H1 (cell line): Measurements from ENCODE around the gene TRIM22. TPM values are rescaled to one million over a fixed set of nuclear protein-coding genes. Genes with fewer than 3 reads are reported as not detected.

Experiments
- CTCF ChIA-PET: fragments of 300-600 bp; sonication (Branson Sonifier 250); formaldehyde crosslinking; loops from one replicate; lab custom pipeline; 2021; ENCODE audit not compliant: partially characterized antibody; lab: Charles Lee
- POLR2A ChIA-PET: fragments of 300-600 bp; sonication (Branson Sonifier 250); formaldehyde crosslinking; loops from one replicate; lab custom pipeline; 2021; ENCODE audit warnings: inconsistent platforms; ENCODE audit not compliant: partially characterized antibody; lab: Charles Lee
- DNase-seq, 2 experiments: peaks; one replicate each; pipeline versions ENCODE4 v3.0.0 to v3.0.0-alpha.2; 2010 to 2022; ENCODE audit warnings: low spot score in 2 of 2, low read depth in 1 of 2, mixed read lengths in 1 of 2
- FAIRE-seq: peaks from 2 replicates; lab custom pipeline; 2011; peaks lifted over from hg19 to GRCh38; lab: Jason Lieb, UNC
- H2AFZ ChIP-seq: 2 replicates; pipeline ENCODE4 v1.8.1; 2012; ENCODE audit warnings: low read length, inconsistent platforms
- H2AK5ac ChIP-seq: 2 replicates; pipeline ENCODE4 v1.6.1; 2013; ENCODE audit warnings: low read depth, low read length
- H2BK120ac ChIP-seq: replicated peaks from 2 replicates; pipeline ENCODE3; 2013; ENCODE audit warnings: low read depth, low read length, inconsistent platforms
- H2BK12ac ChIP-seq: 2 replicates; pipeline ENCODE4 v1.6.1; 2013; ENCODE audit warnings: low read depth, low read length
- H2BK15ac ChIP-seq: 2 replicates; pipeline ENCODE4 v1.6.1; 2013; ENCODE audit warnings: low read length
- H2BK20ac ChIP-seq: 2 replicates; pipeline ENCODE4 v1.6.1; 2013; ENCODE audit warnings: low read length
- H2BK5ac ChIP-seq: 2 replicates; pipeline ENCODE4 v1.6.1; 2013; ENCODE audit warnings: low read depth, low read length
- H3K14ac ChIP-seq: 2 replicates; pipeline ENCODE4 v1.6.1; 2013; ENCODE audit warnings: inconsistent platforms; ENCODE audit not compliant: insufficient read length
- H3K18ac ChIP-seq: 2 replicates; pipeline ENCODE4 v1.6.1; 2013; ENCODE audit warnings: low read length; ENCODE audit errors: extremely low read depth
- H3K23ac ChIP-seq: 2 replicates; pipeline ENCODE4 v1.6.1; 2013; ENCODE audit warnings: inconsistent platforms; ENCODE audit not compliant: insufficient read length
- H3K23me2 ChIP-seq: 2 replicates; pipeline ENCODE4 v1.6.1; 2013; ENCODE audit warnings: low read depth, low read length
- H3K27ac ChIP-seq: 2 replicates; pipeline ENCODE4 v1.6.1; 2011; ENCODE audit warnings: low read depth, low read length, inconsistent platforms
- H3K27me3 ChIP-seq, 4 experiments: replicated peaks in 1 of 4; 1 replicate in 1 of 4; 2 replicates in 3 of 4; pipeline versions ENCODE4 v1.6.1 to v1.8.1; 2011 to 2013; ENCODE audit warnings: low read length in 3 of 4, mild to moderate bottlenecking in 3 of 4, inconsistent platforms in 2 of 4, mixed read lengths in 2 of 4, moderate library complexity in 1 of 4; ENCODE audit not compliant: control insufficient read depth in 3 of 4, insufficient read depth in 3 of 4; ENCODE audit errors: extremely low read depth in 1 of 4
- H3K36me3 ChIP-seq, 4 experiments: 2 replicates each; pipeline versions ENCODE4 v1.6.1 to v1.8.1; 2011 to 2013; ENCODE audit warnings: mild to moderate bottlenecking in 4 of 4, low read length in 3 of 4, moderate library complexity in 2 of 4, control low read depth in 1 of 4, inconsistent platforms in 1 of 4; ENCODE audit not compliant: insufficient read depth in 4 of 4, control insufficient read depth in 2 of 4
- H3K4ac ChIP-seq: replicated peaks from 2 replicates; pipeline ENCODE3; 2013; ENCODE audit warnings: low read length, low read depth, mixed read lengths, inconsistent platforms; ENCODE audit not compliant: insufficient read length
- H3K4me1 ChIP-seq, 4 experiments: replicated peaks in 1 of 4; 1 replicate in 1 of 4; 2 replicates in 3 of 4; pipeline versions ENCODE4 v1.6.1 to v1.8.1; 2011 to 2013; ENCODE audit warnings: low read length in 3 of 4, inconsistent platforms in 2 of 4, mixed read lengths in 1 of 4; ENCODE audit not compliant: insufficient read depth in 4 of 4, control insufficient read depth in 3 of 4
- H3K4me2 ChIP-seq, 2 experiments: 2 replicates each; pipeline versions ENCODE4 v1.6.1 to v1.8.1; 2011 to 2013; ENCODE audit warnings: low read depth in 2 of 2, low read length in 2 of 2, control low read depth in 1 of 2, inconsistent platforms in 1 of 2, mild to moderate bottlenecking in 1 of 2; ENCODE audit not compliant: insufficient read depth in 1 of 2
- H3K4me3 ChIP-seq, 4 experiments: fragments of 200-600, 300-600 bp in 1 of 4; sonication (generic), shearing (Covaris generic), sonication (Bioruptor Twin) in 1 of 4; 2 replicates each; pipeline versions ENCODE4 v1.5.1 to v1.8.1; 2011 to 2016; ENCODE audit warnings: low read length in 4 of 4, low read depth in 3 of 4, control low read depth in 2 of 4, inconsistent platforms in 2 of 4, mild to moderate bottlenecking in 2 of 4, mixed read lengths in 1 of 4, moderate library complexity in 1 of 4; ENCODE audit not compliant: insufficient read depth in 2 of 4; ENCODE audit errors: extremely low read depth in 1 of 4
- H3K56ac ChIP-seq: replicated peaks from 2 replicates; pipeline ENCODE3; 2013; ENCODE audit warnings: low read depth, mild to moderate bottlenecking, mixed read lengths, low read length, inconsistent platforms; ENCODE audit not compliant: insufficient read length
- H3K79me1 ChIP-seq: 2 replicates; pipeline ENCODE4 v1.6.1; 2013; ENCODE audit warnings: low read depth, low read length, control low read depth
- H3K79me2 ChIP-seq, 2 experiments: 2 replicates each; pipeline versions ENCODE4 v1.6.1 to v1.8.1; 2012 to 2013; ENCODE audit warnings: low read length in 2 of 2, mild to moderate bottlenecking in 2 of 2, inconsistent platforms in 1 of 2; ENCODE audit not compliant: insufficient read depth in 2 of 2, control insufficient read depth in 1 of 2
- H3K9ac ChIP-seq, 4 experiments: replicated peaks in 1 of 4; 1 replicate in 1 of 4; 2 replicates in 3 of 4; pipeline versions ENCODE4 v1.6.1 to v1.8.1; 2011 to 2013; ENCODE audit warnings: low read depth in 3 of 4, low read length in 3 of 4, control low read depth in 2 of 4, mild to moderate bottlenecking in 2 of 4, moderate library complexity in 2 of 4, inconsistent platforms in 1 of 4; ENCODE audit errors: extremely low read depth in 1 of 4
- H3K9me3 ChIP-seq, 2 experiments: 2 replicates each; pipeline versions ENCODE4 v1.6.1 to v1.8.1; 2012 to 2013; ENCODE audit warnings: mild to moderate bottlenecking in 2 of 2, moderate library complexity in 2 of 2, control low read depth in 1 of 2, inconsistent platforms in 1 of 2, low read depth in 1 of 2, low read length in 1 of 2, mixed read lengths in 1 of 2; ENCODE audit not compliant: insufficient read depth in 2 of 2
- H4K20me1 ChIP-seq, 2 experiments: replicated peaks in 1 of 2; 2 replicates each; pipeline versions ENCODE3 to v1.8.1; 2011 to 2013; ENCODE audit warnings: inconsistent platforms in 2 of 2, low read length in 2 of 2, mild to moderate bottlenecking in 1 of 2; ENCODE audit not compliant: insufficient read depth in 2 of 2, control insufficient read depth in 1 of 2
- H4K5ac ChIP-seq: 2 replicates; pipeline ENCODE4 v1.6.1; 2013; ENCODE audit warnings: low read length, low read depth, mixed read lengths, inconsistent platforms; ENCODE audit not compliant: insufficient read length
- H4K8ac ChIP-seq: 2 replicates; pipeline ENCODE4 v1.8.0; 2013; ENCODE audit warnings: mild to moderate bottlenecking, moderate library complexity, low read length, inconsistent platforms; ENCODE audit not compliant: insufficient read depth; ENCODE audit errors: extremely low read depth
- H4K91ac ChIP-seq: replicated peaks from 2 replicates; pipeline ENCODE3; 2013; ENCODE audit warnings: low read length, mixed read lengths, inconsistent platforms; ENCODE audit not compliant: insufficient read length
- BRCA1 ChIP-seq: IDR thresholded peaks from 2 replicates; pipeline ENCODE4 v1.6.1; 2012; ENCODE audit warnings: low read depth, low read length, improper control_type of control experiment
- GABPA ChIP-seq: IDR thresholded peaks from 2 replicates; pipeline ENCODE4 v1.6.1; 2011; ENCODE audit warnings: mild to moderate bottlenecking, low read length, moderate library complexity, borderline replicate concordance; ENCODE audit not compliant: insufficient read depth
- GTF2F1 ChIP-seq: IDR thresholded peaks from 2 replicates; pipeline ENCODE4 v1.6.1; 2012; ENCODE audit warnings: low read depth, low read length, improper control_type of control experiment, borderline replicate concordance
- HDAC2 ChIP-seq, 2 experiments: fragments of 300-600 bp in 1 of 2; sonication (generic) in 1 of 2; IDR thresholded peaks; 2 replicates each; pipeline ENCODE4 v1.6.1; 2011 to 2012; ENCODE audit warnings: low read depth in 2 of 2, low read length in 2 of 2, mild to moderate bottlenecking in 2 of 2, moderate library complexity in 2 of 2, borderline replicate concordance in 1 of 2, inconsistent platforms in 1 of 2
- WGBS, 2 experiments: shearing (Covaris generic) in 1 of 2; methylation state at CpG; one replicate each; pipeline versions ENCODE4 v1.1.6 to v1.1.7; 2013 to 2015; ENCODE audit warnings: low lambda C conversion rate in 2 of 2, mixed read lengths in 2 of 2, inconsistent platforms in 1 of 2, low coverage in 1 of 2, missing lambda C conversion rate in 1 of 2; ENCODE audit not compliant: insufficient replicate concordance in 2 of 2, insufficient coverage in 1 of 2, insufficient read length in 1 of 2; ENCODE audit errors: extremely low coverage in 1 of 2, missing lambda C conversion rate in 1 of 2; 5-methylcytosine and 5-hydroxymethylcytosine counted together
- polyA plus RNA-seq, 7 experiments: library from polyadenylated mRNA; depleted of rRNA in 3 of 7; stranded (reverse) in 5 of 7; unstranded in 2 of 7; fragments of >200 nt in 5 of 7; fragments of 200-250 nt in 2 of 7; gene quantifications; 1 replicate in 5 of 7; 2 replicates in 1 of 7; 4 replicates in 1 of 7; pipeline versions ENCODE4 v1.2.1 to v1.2.3, GENCODE V29; 2011 to 2013; ENCODE audit warnings: missing spikeins in 2 of 7, mixed read lengths in 2 of 7
- total RNA-seq: library from RNA; stranded (reverse); fragmentation: NEBNext Ultra II Directional; extraction: Animal tissue kit (Norgen Biotek cat#: 25700); gene quantifications from 2 replicates; pipeline ENCODE4 v1.2.1, GENCODE V29; 2021

TRIM22 gene
- total and polyA plus RNA-seq, 2 of the 8 experiments (the other 6 are each of a cell fraction or from before 2014, with no cell fraction given) = 56.0 to 82.7 TPM

DNA sequence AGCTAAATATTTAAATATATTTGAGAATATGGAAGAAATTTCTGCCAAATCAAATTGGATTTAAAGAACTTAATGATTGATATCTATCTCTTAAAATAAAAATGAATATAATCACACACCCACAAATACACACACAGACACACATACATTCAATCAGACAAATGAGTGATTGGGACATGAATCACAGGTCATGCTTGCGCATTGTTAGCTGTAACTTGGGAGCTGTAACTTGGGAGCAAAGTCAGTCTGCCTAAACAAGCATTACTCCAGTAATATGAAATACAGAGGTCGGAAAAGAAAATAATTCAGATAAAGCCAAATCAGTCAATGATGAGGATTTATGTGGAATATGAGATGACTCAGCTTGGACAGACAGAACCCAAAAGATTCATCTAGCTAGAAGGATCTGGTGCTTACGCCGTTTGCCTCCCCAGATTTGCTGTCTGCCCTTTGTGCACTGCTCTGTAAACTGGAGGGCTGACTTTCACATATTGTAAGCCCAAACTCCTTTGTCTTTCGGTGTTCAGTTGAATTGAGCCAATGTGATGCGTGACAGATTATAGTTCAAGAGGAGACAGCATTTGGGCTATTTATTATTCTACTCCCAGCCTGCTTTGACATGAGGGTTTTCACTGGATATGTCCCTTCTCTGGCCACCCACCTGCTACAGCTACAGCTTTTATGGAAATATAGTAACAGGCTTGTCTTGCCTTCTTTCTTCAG lies 48.2 kb downstream of the TRIM22 start:
- H3K18ac ChIP-seq = no peak overlapping the region
- H3K4me1 ChIP-seq = no peaks in the 10 kb centered on the region
- no peaks in the 10 kb centered on the region for H3K79me2 ChIP-seq
- H3K23me2 ChIP-seq = no peaks in the 10 kb centered on the region
- WGBS, 2 experiments = 89% methylated on average over 6 of the region's 6 CpGs; no CpG with 5 or more reads in 1 of the 2 experiments
- H3K4me3 ChIP-seq = no peak overlapping the region
- FAIRE-seq = no peak
- no peak overlapping the region for H2AK5ac ChIP-seq
- POLR2A ChIA-PET = no interaction called here
- 0 out of 2 replicates have a peak overlapping the region, but pooled peaks have one; percentile 15 for H2AFZ ChIP-seq
- no peak overlapping the region for H3K4ac ChIP-seq
- CTCF ChIA-PET = interaction anchor here (0.6 to 1.0 kb wide), 2 partner anchors 52 to 68 kb away, joined by 3 read pairs; no protein-coding TSS in a partner anchor
- no peak overlapping the region for H3K14ac ChIP-seq
- no peak overlapping the region for H3K9ac ChIP-seq
- TF ChIP-seq BRCA1 (no peak), GABPA (no peak), GTF2F1 (no peak), HDAC2 (IDR thresholded peaks at IDR 0.05; ENCODE audit: borderline replicate concordance in 1 of 2, low read depth in 2 of 2, low read length in 2 of 2) (no peak)
- TF ChIP-seq, all 59 proteins: peak for 0
- Histone ChIP-seq H2BK12ac (no peak overlapping the region), H2BK20ac (no peak overlapping the region), H3K27me3 (no peaks in the 10 kb centered on the region), H4K20me1 (no peaks in the 10 kb centered on the region), H3K9me3 (no peaks in the 10 kb centered on the region), H3K36me3 (no peaks in the 10 kb centered on the region), H3K23ac (no peak overlapping the region), H3K56ac (no peak overlapping the region), H4K5ac (no peak overlapping the region), H3K27ac (no peak overlapping the region), H4K8ac (no peak overlapping the region), H2BK15ac (no peak overlapping the region), H2BK120ac (no peak overlapping the region), H3K4me2 (no peak overlapping the region), H4K91ac (no peak overlapping the region), H2BK5ac (no peak overlapping the region), H3K79me1 (no peaks in the 10 kb centered on the region)
- DNase-seq = no peak
